Suppressor macrophage (primary cell): ENCODE results near the gene LRRIQ1.

ENCODE experiments used
- DNase-seq, 4 experiments: peaks; one replicate each; pipeline ENCODE4 v3.0.0-alpha.2; 2020 to 2022

The LRRIQ1 gene

GRCh38 chr12:85058339-85058738 lies 22.2 kb downstream of the LRRIQ1 start:
- DNase-seq = peak in 3 of 4 experiments; percentile 2 to 28 (median 7)

- DNase-seq = no peak
Observed at GRCh38 chr12:85059594-85059993, 23.4 kb downstream of the LRRIQ1 start.

- peak in 2 of 4 experiments; percentile 54 to 56 for DNase-seq
Observed at GRCh38 chr12:85060916-85061315, 24.8 kb downstream of the LRRIQ1 start.

- DNase-seq = no peak
Observed at GRCh38 chr12:85065837-85066482, 29.8 kb downstream of the LRRIQ1 start.

- DNase-seq = no peak
Observed at GRCh38 chr12:85072826-85073225, 36.7 kb downstream of the LRRIQ1 start.

- peak in 2 of 4 experiments; percentile 40 to 45 for DNase-seq
Observed at GRCh38 chr12:85076688-85077430, 40.7 kb downstream of the LRRIQ1 start.

- DNase-seq = no peak
Observed at GRCh38 chr12:85085066-85085465, 48.9 kb downstream of the LRRIQ1 start.

GRCh38 chr12:85089792-85090191 lies 53.6 kb downstream of the LRRIQ1 start:
- DNase-seq = no peak

GRCh38 chr12:85092814-85093370 lies 56.7 kb downstream of the LRRIQ1 start:
- no peak for DNase-seq

- no peak for DNase-seq
Observed at GRCh38 chr12:85095501-85095900, 59.4 kb downstream of the LRRIQ1 start.

- DNase-seq = no peak
Observed at GRCh38 chr12:85130646-85131045, 94.5 kb downstream of the LRRIQ1 start.

GRCh38 chr12:85138833-85139232 lies 102.7 kb downstream of the LRRIQ1 start:
- no peak for DNase-seq

GRCh38 chr12:85147331-85147730 lies 111.2 kb downstream of the LRRIQ1 start:
- DNase-seq = no peak

- DNase-seq = no peak
Observed at GRCh38 chr12:85152311-85152729, 116.2 kb downstream of the LRRIQ1 start.

GRCh38 chr12:85155791-85156190 lies 119.6 kb downstream of the LRRIQ1 start:
- DNase-seq = no peak

GRCh38 chr12:85156569-85156968 lies 120.4 kb downstream of the LRRIQ1 start:
- DNase-seq = no peak

GRCh38 chr12:85157035-85157603 lies 121.0 kb downstream of the LRRIQ1 start:
- no peak for DNase-seq

GRCh38 chr12:85163752-85164321 lies 127.7 kb downstream of the LRRIQ1 start:
- DNase-seq = no peak

- no peak for DNase-seq
Observed at GRCh38 chr12:85179680-85180270, 143.6 kb downstream of the LRRIQ1 start.

GRCh38 chr12:85182699-85183098 lies 146.5 kb downstream of the LRRIQ1 start:
- no peak for DNase-seq

GRCh38 chr12:85183855-85184254 lies 147.7 kb downstream of the LRRIQ1 start:
- DNase-seq = no peak

- DNase-seq = no peak
Observed at GRCh38 chr12:85186236-85186635, 150.1 kb downstream of the LRRIQ1 start.

- no peak for DNase-seq
Observed at GRCh38 chr12:85188619-85189018, 152.5 kb downstream of the LRRIQ1 start.
